ENCODE measurements around the gene TM4SF20. TPM values are rescaled to one million over a fixed set of nuclear protein-coding genes. Genes with fewer than 3 reads are reported as not detected.

Gene TM4SF20
- total and polyA plus RNA-seq, 4 donors = not detected

DNA sequence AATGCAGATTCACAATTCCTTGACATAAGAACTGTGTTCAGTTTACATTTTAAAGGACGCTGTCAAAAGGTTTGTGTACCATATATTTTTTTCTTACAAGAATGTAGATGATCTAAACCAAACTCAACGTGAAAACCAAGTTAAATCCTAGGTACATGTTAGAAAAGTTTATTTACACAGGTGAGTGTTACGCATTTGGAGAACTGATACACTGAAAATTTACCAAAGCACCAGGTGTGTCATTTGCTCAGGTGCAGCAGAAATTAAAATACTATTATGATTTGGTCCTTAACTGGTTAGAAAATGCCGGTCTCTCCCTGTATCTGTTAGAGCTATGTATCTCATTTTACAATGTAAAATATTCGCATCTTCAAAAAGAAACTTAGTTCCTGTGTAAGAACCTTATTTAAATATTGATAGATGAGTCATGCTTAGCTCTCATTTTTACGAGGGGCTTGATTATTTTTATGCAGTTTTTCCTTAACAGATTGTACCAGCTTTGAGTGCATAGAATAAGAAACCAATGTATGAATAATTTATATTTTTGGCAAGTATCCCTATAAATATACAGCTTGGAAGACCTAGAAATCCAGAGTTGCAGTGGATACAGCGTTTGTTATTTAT is 29.0 kb downstream of the TM4SF20 start (continued):
- TF ChIP-seq, protein P1, sequence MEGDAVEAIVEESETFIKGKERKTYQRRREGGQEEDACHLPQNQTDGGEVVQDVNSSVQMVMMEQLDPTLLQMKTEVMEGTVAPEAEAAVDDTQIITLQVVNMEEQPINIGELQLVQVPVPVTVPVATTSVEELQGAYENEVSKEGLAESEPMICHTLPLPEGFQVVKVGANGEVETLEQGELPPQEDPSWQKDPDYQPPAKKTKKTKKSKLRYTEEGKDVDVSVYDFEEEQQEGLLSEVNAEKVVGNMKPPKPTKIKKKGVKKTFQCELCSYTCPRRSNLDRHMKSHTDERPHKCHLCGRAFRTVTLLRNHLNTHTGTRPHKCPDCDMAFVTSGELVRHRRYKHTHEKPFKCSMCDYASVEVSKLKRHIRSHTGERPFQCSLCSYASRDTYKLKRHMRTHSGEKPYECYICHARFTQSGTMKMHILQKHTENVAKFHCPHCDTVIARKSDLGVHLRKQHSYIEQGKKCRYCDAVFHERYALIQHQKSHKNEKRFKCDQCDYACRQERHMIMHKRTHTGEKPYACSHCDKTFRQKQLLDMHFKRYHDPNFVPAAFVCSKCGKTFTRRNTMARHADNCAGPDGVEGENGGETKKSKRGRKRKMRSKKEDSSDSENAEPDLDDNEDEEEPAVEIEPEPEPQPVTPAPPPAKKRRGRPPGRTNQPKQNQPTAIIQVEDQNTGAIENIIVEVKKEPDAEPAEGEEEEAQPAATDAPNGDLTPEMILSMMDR (IDR thresholded peaks at IDR 0.05; ENCODE audit: low read depth, low read length, missing input control) = no peak
- TF ChIP-seq, protein P2, sequence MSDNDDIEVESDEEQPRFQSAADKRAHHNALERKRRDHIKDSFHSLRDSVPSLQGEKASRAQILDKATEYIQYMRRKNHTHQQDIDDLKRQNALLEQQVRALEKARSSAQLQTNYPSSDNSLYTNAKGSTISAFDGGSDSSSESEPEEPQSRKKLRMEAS (IDR thresholded peaks at IDR 0.05) = no peak

GRCh38 chr2:227348324-227348723 is 30.8 kb downstream of the TM4SF20 start:
- peaks cover 2 to 24% (median 10%) of the 10 kb centered on the region in 4 donors for H3K36me3 ChIP-seq (ENCODE audit: control insufficient read depth in 4 of 4, insufficient read depth in 3 of 4, low read depth in 1 of 4, low read length in 3 of 4)
- no peak overlapping the region for H3K9ac ChIP-seq (ENCODE audit: low read depth in 1 of 2, low read length in 2 of 2)
- WGBS = 98% methylated on average over 2 of the region's 2 CpGs
- no peak overlapping the region for H3K27ac ChIP-seq (ENCODE audit: low read depth in 1 of 2, low read length in 2 of 2)
- no peaks in the 10 kb centered on the region for H3K27me3 ChIP-seq (ENCODE audit: control insufficient read depth in 4 of 4, insufficient read depth in 4 of 4, low read length in 3 of 4)
- no peak for DNase-seq (ENCODE audit: low spot score)
- H3K9me3 ChIP-seq (ENCODE audit: control insufficient read depth in 4 of 4, low read length in 3 of 4) = no peaks in the 10 kb centered on the region
- no peak overlapping the region for H3K4me3 ChIP-seq (ENCODE audit: low read depth in 1 of 3, low read length in 3 of 3)
- TF ChIP-seq RXRA (IDR thresholded peaks at IDR 0.05) (no peak), REST (IDR thresholded peaks at IDR 0.05) (no peak), FOXA1 (IDR thresholded peaks at IDR 0.05) (no peak)
- TF ChIP-seq, protein P1 (IDR thresholded peaks at IDR 0.05; ENCODE audit: low read depth, low read length, missing input control) = no peak
- no peaks in the 10 kb centered on the region for H3K4me1 ChIP-seq (ENCODE audit: control insufficient read depth in 4 of 4, insufficient read depth in 4 of 4, low read length in 3 of 4)

DNA sequence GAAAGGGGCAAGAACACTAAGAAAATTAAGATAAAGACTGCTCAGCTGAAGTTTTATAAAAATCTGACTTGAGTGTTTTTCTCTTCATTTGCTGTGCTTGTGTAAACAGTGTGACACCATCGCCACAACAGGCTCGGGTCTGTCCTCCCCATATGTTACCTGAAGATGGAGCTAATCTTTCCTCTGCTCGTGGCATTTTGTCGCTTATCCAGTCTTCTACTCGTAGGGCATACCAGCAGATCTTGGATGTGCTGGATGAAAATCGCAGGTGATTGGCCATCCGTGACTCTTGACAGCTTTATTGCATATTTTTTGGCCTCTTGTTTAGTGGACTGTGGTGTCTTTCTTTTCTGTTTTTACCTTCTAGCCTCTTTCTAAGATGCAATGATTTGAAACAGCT is 32.0 kb downstream of the TM4SF20 start:
- no peak overlapping the region for H3K9ac ChIP-seq (ENCODE audit: low read depth in 1 of 2, low read length in 2 of 2)
- no peaks in the 10 kb centered on the region for H3K9me3 ChIP-seq (ENCODE audit: control insufficient read depth in 4 of 4, low read length in 3 of 4)
- no peak overlapping the region for H3K27ac ChIP-seq (ENCODE audit: low read depth in 1 of 2, low read length in 2 of 2)
- no peaks in the 10 kb centered on the region for H3K27me3 ChIP-seq (ENCODE audit: control insufficient read depth in 4 of 4, insufficient read depth in 4 of 4, low read length in 3 of 4)
- TF ChIP-seq ZBTB33 (IDR thresholded peaks at IDR 0.05) = no peak
- peaks cover 1 to 29% (median 11%) of the 10 kb centered on the region in 4 donors for H3K36me3 ChIP-seq (ENCODE audit: control insufficient read depth in 4 of 4, insufficient read depth in 3 of 4, low read depth in 1 of 4, low read length in 3 of 4)
- DNase-seq (ENCODE audit: low spot score) = no peak
- 93% methylated on average over 7 of the region's 7 CpGs for WGBS
- no peak overlapping the region for H3K4me3 ChIP-seq (ENCODE audit: low read depth in 1 of 3, low read length in 3 of 3)
- H3K4me1 ChIP-seq (ENCODE audit: control insufficient read depth in 4 of 4, insufficient read depth in 4 of 4, low read length in 3 of 4) = no peaks in the 10 kb centered on the region
